ENCODE measurements around the gene CCDC196. TPM values are rescaled to one million over a fixed set of nuclear protein-coding genes. Genes with fewer than 3 reads are reported as not detected.
A peak's percentile ranks its signal among the peaks of the same experiment; 100 is the strongest.

The CCDC196 gene
- total and polyA plus RNA-seq, 10 of the 15 experiments (the other 5 are each of a cell fraction or from before 2014, with no cell fraction given) = 0.03 to 0.52 (median 0.28) TPM; not detected in 7

DNA sequence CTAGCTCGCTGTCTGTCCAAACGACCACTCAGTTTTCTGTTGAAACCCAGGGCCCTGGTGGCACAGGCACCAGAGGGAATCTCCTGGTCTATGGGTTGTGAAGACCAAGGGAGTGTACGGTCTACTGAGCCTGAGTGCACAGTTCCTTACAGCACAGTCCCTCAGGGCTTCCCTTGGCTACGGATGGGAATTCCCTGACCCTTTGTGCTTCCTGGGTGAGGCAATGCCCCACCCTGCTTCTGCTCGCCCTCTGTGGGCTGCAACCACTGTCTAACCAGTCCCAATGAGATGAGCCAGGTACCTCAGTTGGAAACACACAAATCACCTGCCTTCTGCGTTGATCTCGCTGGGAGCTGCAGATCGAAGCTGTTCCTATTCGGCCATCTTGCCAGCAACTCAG lies 44.4 kb downstream of the CCDC196 start (continued):
- TF ChIP-seq, protein P1, sequence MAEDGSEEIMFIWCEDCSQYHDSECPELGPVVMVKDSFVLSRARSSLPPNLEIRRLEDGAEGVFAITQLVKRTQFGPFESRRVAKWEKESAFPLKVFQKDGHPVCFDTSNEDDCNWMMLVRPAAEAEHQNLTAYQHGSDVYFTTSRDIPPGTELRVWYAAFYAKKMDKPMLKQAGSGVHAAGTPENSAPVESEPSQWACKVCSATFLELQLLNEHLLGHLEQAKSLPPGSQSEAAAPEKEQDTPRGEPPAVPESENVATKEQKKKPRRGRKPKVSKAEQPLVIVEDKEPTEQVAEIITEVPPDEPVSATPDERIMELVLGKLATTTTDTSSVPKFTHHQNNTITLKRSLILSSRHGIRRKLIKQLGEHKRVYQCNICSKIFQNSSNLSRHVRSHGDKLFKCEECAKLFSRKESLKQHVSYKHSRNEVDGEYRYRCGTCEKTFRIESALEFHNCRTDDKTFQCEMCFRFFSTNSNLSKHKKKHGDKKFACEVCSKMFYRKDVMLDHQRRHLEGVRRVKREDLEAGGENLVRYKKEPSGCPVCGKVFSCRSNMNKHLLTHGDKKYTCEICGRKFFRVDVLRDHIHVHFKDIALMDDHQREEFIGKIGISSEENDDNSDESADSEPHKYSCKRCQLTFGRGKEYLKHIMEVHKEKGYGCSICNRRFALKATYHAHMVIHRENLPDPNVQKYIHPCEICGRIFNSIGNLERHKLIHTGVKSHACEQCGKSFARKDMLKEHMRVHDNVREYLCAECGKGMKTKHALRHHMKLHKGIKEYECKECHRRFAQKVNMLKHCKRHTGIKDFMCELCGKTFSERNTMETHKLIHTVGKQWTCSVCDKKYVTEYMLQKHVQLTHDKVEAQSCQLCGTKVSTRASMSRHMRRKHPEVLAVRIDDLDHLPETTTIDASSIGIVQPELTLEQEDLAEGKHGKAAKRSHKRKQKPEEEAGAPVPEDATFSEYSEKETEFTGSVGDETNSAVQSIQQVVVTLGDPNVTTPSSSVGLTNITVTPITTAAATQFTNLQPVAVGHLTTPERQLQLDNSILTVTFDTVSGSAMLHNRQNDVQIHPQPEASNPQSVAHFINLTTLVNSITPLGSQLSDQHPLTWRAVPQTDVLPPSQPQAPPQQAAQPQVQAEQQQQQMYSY (CRISPR knock-in tag; IDR thresholded peaks at IDR 0.05) = no peak
- TF ChIP-seq EGR1 (IDR thresholded peaks at IDR 0.05; ENCODE audit: borderline replicate concordance in 1 of 2, low read depth in 2 of 2, low read length in 2 of 2) = no peak
- TF ChIP-seq TCF7 (IDR thresholded peaks at IDR 0.05; ENCODE audit: borderline replicate concordance) = no peak
- TF ChIP-seq, protein P2, sequence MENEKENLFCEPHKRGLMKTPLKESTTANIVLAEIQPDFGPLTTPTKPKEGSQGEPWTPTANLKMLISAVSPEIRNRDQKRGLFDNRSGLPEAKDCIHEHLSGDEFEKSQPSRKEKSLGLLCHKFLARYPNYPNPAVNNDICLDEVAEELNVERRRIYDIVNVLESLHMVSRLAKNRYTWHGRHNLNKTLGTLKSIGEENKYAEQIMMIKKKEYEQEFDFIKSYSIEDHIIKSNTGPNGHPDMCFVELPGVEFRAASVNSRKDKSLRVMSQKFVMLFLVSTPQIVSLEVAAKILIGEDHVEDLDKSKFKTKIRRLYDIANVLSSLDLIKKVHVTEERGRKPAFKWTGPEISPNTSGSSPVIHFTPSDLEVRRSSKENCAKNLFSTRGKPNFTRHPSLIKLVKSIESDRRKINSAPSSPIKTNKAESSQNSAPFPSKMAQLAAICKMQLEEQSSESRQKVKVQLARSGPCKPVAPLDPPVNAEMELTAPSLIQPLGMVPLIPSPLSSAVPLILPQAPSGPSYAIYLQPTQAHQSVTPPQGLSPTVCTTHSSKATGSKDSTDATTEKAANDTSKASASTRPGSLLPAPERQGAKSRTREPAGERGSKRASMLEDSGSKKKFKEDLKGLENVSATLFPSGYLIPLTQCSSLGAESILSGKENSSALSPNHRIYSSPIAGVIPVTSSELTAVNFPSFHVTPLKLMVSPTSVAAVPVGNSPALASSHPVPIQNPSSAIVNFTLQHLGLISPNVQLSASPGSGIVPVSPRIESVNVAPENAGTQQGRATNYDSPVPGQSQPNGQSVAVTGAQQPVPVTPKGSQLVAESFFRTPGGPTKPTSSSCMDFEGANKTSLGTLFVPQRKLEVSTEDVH (IDR thresholded peaks at IDR 0.05; ENCODE audit: low read depth, partially characterized antibody) = no peak
- TF ChIP-seq POLR2A (IDR thresholded peaks at IDR 0.05; ENCODE audit: low read depth, low read length) = no peak
- TF ChIP-seq, protein P3, sequence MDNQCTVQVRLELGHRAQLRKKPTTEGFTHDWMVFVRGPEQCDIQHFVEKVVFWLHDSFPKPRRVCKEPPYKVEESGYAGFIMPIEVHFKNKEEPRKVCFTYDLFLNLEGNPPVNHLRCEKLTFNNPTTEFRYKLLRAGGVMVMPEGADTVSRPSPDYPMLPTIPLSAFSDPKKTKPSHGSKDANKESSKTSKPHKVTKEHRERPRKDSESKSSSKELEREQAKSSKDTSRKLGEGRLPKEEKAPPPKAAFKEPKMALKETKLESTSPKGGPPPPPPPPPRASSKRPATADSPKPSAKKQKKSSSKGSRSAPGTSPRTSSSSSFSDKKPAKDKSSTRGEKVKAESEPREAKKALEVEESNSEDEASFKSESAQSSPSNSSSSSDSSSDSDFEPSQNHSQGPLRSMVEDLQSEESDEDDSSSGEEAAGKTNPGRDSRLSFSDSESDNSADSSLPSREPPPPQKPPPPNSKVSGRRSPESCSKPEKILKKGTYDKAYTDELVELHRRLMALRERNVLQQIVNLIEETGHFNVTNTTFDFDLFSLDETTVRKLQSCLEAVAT (IDR thresholded peaks at IDR 0.05) = 0 out of 2 replicates have a peak, but pooled peaks have one; percentile 39
- TF ChIP-seq, protein P4, sequence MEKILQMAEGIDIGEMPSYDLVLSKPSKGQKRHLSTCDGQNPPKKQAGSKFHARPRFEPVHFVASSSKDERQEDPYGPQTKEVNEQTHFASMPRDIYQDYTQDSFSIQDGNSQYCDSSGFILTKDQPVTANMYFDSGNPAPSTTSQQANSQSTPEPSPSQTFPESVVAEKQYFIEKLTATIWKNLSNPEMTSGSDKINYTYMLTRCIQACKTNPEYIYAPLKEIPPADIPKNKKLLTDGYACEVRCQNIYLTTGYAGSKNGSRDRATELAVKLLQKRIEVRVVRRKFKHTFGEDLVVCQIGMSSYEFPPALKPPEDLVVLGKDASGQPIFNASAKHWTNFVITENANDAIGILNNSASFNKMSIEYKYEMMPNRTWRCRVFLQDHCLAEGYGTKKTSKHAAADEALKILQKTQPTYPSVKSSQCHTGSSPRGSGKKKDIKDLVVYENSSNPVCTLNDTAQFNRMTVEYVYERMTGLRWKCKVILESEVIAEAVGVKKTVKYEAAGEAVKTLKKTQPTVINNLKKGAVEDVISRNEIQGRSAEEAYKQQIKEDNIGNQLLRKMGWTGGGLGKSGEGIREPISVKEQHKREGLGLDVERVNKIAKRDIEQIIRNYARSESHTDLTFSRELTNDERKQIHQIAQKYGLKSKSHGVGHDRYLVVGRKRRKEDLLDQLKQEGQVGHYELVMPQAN (conservative IDR thresholded peaks at IDR 0.05) = no peak
- TF ChIP-seq, protein P5, sequence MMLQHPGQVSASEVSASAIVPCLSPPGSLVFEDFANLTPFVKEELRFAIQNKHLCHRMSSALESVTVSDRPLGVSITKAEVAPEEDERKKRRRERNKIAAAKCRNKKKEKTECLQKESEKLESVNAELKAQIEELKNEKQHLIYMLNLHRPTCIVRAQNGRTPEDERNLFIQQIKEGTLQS (IDR thresholded peaks at IDR 0.05; ENCODE audit: borderline replicate concordance, extremely low read depth, low read depth, low read length) = no peak
- no peak for TF ChIP-seq BACH1 (IDR thresholded peaks at IDR 0.05; ENCODE audit: borderline replicate concordance)
- TF ChIP-seq FOS (IDR thresholded peaks at IDR 0.05; ENCODE audit: borderline replicate concordance, extremely low read depth, insufficient read length) = no peak
- TF ChIP-seq MEF2A (IDR thresholded peaks at IDR 0.05; ENCODE audit: insufficient read depth, low read depth, low read length) = no peak
- TF ChIP-seq PML (IDR thresholded peaks at IDR 0.05; ENCODE audit: low read length) = no peak
- no peak for TF ChIP-seq CBX3 (IDR thresholded peaks at IDR 0.05; ENCODE audit: borderline replicate concordance, low read depth)
- TF ChIP-seq TCF12 (IDR thresholded peaks at IDR 0.05; ENCODE audit: low read depth, low read length) = no peak
- peak in 1 of 2 experiments; percentile 20; a peak in 1 of 4 replicates for TF ChIP-seq IKZF2 (IDR thresholded peaks at IDR 0.05)
- TF ChIP-seq ESRRA (IDR thresholded peaks at IDR 0.05; ENCODE audit: low read length) = no peak
- no peak for TF ChIP-seq ZNF207 (IDR thresholded peaks at IDR 0.05; ENCODE audit: borderline replicate concordance)
- no peak for TF ChIP-seq STAT1 (conservative IDR thresholded peaks at IDR 0.05)
- TF ChIP-seq BCL11A (IDR thresholded peaks at IDR 0.05; ENCODE audit: low read depth, low read length) = no peak
- no peak for TF ChIP-seq NBN (IDR thresholded peaks at IDR 0.05)
- no peak for TF ChIP-seq SIX5 (IDR thresholded peaks at IDR 0.05; ENCODE audit: low read depth, low read length, severe bottlenecking)
